Fibroblast of pulmonary artery (primary cell): ENCODE data around the gene DGKE.

Experiments
- DNase-seq: peaks from one replicate; pipeline ENCODE4 v3.0.0-alpha.2; 2010; ENCODE audit warnings: low read depth
- H3K4me3 ChIP-seq: replicated peaks from 2 replicates; pipeline ENCODE4 v1.5.1; 2011; ENCODE audit warnings: low read depth, mild to moderate bottlenecking, control low read depth, low read length, moderate library complexity
- CTCF ChIP-seq: IDR thresholded peaks from 2 replicates; pipeline ENCODE4 v1.5.1; 2011; ENCODE audit warnings: mild to moderate bottlenecking, control low read depth, low read length, inconsistent platforms; ENCODE audit errors: missing control alignments

DGKE gene

GRCh38 chr17:56807723-56808122 lies 26.2 kb upstream of the DGKE start:
- H3K4me3 ChIP-seq, result no peak overlapping the region
- TF ChIP-seq CTCF, result no peak
- no peak for DNase-seq

- TF ChIP-seq CTCF, result no peak
- H3K4me3 ChIP-seq, result no peak overlapping the region
- no peak for DNase-seq
These were observed 25.4 kb upstream of the DGKE start for GRCh38 chr17:56808503-56808902.

- no peak for DNase-seq
- no peak overlapping the region for H3K4me3 ChIP-seq
- TF ChIP-seq CTCF, result no peak
These were observed 24.7 kb upstream of the DGKE start for GRCh38 chr17:56809106-56809819.

- TF ChIP-seq CTCF, result no peak
- DNase-seq, result no peak
- H3K4me3 ChIP-seq, result no peak overlapping the region
These were observed 24.2 kb upstream of the DGKE start for GRCh38 chr17:56809820-56810179.

- H3K4me3 ChIP-seq, result no peak overlapping the region
- TF ChIP-seq CTCF, result no peak
- no peak for DNase-seq
These were observed 23.6 kb upstream of the DGKE start for GRCh38 chr17:56810343-56810742.

GRCh38 chr17:56810891-56811775 lies 22.8 kb upstream of the DGKE start:
- H3K4me3 ChIP-seq, result no peak overlapping the region
- TF ChIP-seq CTCF, result no peak
- no peak for DNase-seq
